GM21786 (cell line): ENCODE measurements around the gene DTNBP1.

Experiments
- ATAC-seq: cut with Tn5 transposase; IDR thresholded peaks from one replicate; pipeline ENCODE4 v1.9.1; 2021; ENCODE audit not compliant: unreplicated experiment

DTNBP1 gene

GRCh38 chr6:15504581-15505350 lies 158.1 kb downstream of the DTNBP1 start:
- no peak for ATAC-seq

DNA sequence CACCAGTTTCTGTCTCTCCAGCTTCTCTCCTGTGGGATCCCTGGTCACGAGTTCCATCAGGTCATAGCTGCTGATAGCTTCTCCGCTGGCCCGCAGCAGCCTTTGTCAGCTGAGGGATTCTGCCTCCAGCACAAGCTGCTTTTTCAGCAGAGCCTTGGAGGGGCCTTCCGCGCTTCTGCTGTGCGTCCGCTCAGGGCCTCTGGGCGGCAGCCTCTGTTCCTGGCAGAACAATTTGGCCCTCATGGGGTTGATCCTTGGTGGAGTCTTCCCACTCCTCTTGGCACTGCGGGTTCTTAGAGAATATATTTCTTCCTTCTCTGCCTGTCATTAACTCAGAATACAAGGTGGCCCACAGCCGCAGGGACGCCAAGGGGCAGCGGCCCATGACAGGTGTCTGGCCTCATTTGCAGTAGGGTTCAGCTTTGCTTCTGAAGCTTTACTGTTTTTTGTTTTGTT lies 158.8 kb downstream of the DTNBP1 start:
- no peak for ATAC-seq

DNA sequence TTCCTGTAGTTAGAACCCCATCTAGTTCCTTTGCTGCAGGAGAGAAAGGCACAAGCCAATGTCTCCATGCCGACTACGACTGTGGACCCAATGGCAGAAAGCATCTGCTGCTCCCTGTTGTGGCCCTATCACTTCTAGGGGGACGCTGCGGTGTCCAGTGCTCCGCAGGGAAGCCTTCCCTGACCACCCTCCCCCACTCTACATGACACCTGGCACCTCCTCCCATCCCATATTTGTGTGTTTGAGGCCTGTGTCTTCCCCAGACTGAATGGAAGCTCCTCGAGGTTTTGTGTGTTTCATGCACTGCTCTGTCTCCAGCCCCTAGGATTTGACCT lies 159.5 kb downstream of the DTNBP1 start:
- no peak for ATAC-seq

DNA sequence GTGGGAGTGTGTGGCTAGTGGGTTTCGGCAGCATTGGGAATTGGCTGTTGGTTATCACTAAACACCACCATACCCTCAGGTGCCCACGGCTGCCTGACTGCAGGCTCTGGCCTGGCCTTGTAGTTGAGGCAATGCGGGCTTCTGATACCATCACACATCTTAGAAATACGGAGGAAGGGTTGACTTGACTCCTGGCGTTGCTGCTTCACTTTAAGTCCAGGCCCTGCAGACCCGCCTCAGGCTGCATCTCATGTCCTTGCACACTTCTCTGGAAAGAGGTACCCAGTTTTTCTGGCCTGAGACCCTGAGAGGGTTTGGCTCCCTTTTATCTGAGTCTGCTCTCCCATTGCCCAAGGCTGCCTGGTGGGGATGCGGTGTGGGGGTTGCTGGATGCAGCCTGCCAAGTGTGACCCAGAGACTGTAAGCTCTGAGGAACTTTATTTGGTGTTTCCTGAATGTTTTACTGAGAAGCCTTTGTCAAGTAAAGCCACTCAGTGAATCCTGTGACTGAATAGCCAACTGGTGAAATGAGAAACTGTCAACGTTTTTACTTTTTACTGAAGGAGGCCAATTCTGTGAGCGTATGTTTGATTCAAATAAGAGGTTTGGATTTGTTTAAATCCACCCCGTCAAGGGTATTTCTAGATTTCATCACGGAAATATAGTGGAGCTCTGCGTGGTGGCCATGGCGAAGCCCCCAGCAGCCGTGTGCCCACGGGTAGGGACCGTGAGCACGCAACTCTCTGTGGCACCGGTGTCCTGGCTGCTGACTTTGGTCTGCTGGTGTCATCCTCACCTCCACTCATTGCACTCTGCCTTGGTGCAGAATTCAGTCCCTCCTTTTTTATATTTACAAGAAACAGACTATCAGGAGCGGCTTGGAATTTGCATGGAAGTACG lies 160.1 kb downstream of the DTNBP1 start:
- no peak for ATAC-seq

GRCh38 chr6:15501826-15502445 lies 160.9 kb downstream of the DTNBP1 start:
- no peak for ATAC-seq

GRCh38 chr6:15500901-15501825 lies 161.7 kb downstream of the DTNBP1 start:
- no peak for ATAC-seq

DNA sequence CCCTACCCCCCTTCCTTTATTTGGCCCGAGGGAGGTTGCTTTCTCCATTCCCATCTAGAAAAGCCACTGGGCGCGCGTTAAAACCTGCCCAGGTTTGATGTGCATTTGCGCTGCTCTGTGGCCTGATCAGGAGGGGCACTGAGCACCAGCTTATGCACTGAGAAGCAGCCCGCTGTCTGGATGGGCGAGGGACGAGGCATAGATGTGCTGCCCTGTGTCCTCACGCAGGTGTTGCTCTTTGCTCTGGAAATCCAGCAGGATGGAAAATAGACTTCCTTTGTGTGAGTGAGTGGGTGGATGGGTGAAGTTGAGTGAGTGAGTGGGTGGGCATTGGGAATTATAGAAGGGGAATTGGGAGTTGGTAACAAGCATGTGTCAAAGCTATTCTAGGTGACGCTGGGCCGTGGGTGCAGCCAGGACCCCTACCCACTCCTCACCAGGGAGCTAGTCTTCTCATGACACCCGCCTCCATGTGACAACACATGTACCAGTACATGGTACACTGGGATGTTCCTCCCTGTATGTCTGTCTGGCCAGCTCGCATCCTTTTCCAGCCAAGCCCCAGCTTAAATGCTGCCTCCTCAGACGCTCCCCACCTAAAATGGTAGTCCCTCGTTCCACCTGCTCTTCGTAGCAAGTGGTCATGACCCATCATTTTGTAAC lies 162.6 kb downstream of the DTNBP1 start:
- ATAC-seq: no peak

DNA sequence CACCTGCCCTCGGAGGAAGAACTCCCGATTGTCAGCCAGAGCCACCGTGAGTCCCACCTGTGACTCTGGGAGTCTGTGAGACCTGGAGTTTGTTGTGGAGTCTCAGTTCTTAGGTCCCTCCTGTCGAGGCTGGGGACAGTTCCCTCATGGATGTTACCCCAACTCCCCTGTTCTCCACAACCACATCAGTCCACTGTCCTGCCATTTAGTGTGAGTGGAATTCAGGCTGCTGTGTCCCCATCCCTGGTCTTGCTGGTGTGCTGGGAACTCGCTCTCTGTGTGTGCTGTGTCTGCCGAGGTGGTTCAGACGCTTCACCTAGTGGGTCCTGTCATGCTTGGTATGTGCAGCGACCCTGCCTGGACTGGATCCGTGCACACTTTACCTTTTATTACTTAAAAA lies 163.2 kb downstream of the DTNBP1 start:
- ATAC-seq: no peak

DNA sequence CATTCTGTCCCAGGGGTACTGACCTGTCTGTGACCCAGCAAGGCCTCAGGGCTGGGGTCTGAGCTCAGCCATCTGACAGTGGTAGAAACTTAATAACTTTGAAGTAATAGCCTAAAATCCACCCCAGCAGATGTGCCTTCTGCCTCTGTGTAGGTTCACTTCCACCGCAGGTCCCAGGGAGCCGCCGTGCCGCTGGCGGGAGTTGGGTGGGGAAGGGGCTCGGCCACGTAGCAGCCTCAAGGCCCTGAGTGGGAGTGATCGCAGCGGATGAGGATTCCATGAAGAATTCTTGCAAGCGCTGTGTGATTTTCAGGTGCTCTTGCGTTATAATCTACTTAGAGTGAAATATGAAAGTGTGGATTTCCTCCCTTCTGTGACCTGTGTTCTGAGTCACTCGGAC lies 163.7 kb downstream of the DTNBP1 start:
- ATAC-seq: no peak

- ATAC-seq: no peak
Measured at GRCh38 chr6:15498640-15499039, 164.2 kb downstream of the DTNBP1 start.

DNA sequence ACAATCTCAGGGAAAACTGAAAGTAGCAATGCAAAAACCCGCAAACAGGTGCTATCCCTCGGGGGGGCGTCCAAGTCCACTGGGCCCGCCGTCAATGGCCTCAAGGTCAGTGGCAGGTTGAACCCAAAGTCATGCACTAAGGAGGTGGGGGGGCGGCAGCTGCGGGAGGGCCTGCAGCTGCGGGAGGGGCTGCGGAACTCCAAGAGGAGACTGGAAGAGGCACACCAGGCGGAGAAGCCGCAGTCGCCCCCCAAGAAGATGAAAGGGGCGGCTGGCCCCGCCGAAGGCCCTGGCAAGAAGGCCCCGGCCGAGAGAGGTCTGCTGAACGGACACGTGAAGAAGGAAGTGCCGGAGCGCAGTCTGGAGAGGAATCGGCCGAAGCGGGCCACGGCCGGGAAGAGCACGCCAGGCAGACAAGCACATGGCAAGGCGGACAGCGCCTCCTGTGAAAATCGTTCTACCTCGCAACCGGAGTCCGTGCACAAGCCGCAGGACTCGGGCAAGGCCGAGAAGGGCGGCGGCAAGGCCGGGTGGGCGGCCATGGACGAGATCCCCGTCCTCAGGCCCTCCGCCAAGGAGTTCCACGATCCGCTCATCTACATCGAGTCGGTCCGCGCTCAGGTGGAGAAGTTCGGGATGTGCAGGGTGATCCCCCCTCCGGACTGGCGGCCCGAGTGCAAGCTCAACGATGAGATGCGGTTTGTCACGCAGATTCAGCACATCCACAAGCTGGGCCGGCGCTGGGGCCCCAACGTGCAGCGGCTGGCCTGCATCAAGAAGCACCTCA lies 166.3 kb downstream of the DTNBP1 start:
- ATAC-seq: no peak

DNA sequence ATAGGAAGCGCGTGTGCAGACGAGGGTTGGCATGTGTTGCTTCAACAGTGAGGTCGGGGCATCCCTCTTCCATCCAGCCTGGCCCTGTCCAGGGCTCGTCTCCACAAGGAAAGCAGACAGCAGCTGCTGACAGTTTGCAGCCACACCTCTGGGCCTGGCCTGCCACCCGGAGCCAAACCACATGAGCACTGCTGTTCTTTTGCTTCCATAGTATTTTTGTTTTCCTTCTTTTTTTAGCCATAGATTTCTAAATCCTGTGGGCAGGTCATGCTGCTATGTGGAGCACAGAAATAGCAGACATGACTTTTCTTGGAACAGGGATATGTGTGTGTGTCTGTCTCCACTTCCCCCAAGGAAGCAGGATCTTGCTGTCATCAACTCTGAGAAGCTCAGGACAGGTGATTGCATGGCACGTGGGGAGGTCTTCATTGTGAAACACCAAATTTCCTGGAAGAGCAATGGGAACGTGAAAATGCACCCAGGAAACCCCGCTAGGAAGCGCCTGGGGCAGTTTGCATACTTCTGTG lies 167.4 kb downstream of the DTNBP1 start:
- ATAC-seq: no peak

DNA sequence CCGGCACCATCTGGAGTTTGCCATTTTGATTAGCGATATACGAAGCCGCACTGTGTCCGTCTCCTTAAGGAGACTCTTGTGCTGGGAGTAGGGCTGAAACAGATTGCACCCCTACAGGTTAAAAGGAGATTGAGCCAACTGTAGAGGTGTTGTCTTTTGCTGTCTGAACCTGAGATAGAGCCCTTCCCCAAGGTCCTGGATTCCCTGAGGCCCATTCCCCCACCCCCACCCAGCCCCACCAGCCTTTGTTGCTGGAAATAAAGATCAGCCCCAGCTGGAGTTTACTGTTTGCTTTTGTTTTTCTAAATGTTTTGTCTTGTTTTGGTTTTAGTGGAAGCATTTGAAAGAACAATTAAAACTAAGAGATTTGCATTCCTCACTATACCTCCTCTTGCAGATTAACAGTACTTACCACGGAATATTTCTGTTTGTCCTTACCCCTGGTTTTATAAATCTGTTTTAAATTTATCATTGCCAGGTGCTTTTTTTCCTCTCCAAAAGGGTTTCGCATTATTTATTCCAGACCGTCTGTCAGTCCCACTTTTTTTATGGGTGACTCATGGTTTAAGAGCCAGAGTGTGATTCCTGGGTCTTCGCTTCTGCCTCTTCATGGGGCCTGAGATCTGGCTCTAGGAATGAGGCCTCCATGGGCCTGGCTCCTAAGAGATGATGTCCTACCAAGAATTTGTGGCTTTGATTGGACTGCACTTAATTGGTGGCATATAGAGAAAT lies 169.2 kb downstream of the DTNBP1 start:
- no peak for ATAC-seq

- ATAC-seq: no peak
Measured at GRCh38 chr6:15491986-15492269, 170.9 kb downstream of the DTNBP1 start.

DNA sequence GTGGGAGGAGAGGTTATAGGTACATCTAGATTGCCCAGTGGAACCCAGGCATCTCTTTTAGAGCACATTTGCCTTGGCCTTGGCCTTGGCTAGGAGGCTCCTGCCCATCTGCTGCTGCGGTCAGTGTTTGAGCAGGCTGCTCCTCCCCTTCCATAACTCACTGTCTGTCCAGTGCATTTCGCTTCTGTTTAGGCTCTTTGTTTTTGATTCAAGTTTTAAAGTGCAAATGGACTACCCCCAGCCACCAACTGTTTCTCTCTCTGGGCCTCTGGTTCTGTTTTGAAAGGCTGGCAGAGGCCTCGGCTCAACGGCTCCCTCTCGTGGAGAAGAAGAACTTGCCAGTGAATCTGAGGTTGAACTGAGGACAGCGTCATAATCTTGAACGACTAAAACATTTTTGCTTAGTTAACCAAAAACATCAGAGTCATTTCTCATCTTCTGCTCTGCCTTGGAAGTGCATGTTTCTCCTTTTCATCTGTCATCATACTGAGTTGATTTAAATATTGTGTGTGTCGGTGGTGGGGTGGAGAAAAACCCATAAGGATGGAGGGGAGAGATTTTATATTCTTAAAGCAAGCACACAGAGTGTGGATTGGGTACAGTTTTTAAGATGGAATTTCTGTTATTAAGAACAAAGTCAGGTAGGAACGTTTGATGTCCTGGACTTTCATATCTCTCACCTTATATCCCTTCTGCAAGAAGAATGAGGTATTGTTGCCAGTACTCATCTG lies 171.4 kb downstream of the DTNBP1 start:
- ATAC-seq: no peak

DNA sequence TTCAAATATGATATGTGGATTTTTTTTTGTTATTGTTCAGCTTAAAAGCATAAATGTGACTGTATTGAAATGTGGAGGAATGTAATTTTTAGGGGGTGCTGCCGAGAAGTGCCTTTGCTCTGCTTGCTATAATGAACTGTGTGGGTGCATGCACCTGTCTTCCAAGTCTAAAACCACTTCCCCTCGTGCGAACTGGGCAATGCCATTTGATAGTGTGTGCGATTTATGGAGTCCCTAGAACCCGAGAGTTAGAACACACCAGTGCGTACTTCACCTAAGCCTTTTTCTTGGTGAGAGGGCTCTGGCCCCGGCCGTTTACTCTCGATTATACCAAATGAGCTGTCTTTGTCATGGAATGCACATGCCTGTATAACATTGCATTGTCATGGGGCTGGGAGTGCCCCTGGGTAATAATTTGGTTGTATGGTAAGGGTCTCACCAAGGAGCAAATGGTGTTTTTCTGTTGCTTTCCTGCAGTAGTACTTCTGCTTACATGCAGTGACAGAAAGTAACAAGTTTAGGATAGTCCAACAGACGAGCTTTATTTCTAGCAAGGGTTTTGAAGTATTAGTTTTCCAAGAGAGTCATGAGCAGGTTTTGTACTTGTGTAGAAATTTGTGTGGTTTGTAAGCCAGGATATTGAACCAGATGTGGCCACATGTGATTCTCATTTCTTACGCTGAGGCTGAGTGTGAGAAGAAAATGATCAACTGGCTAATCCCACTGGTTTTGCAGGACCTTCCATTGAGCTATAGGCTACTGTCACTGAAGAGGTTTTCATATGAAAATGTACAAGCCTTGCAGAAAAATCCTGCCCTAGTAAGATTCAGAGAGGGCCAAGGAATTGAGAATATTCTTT lies 172.4 kb downstream of the DTNBP1 start:
- ATAC-seq: no peak
